Caco-2 (cell line): Measurements from ENCODE around the gene EPB41. TPM values are rescaled to one million over a fixed set of nuclear protein-coding genes. Genes with fewer than 3 reads are reported as not detected.

Experiments used
- BruUV-seq: library from RNA; stranded (reverse); fragments of 400-500 nt; replicated peaks from 2 replicates; lab custom pipeline; 2021; lab: Mats Ljungman, UMichigan
- CTCF ChIA-PET: fragments of 300-600 bp; sonication (Branson Sonifier 250); formaldehyde crosslinking; loops from one replicate; lab custom pipeline; 2022; ENCODE audit warnings: antibody characterized with exemption; lab: Charles Lee
- POLR2A ChIA-PET: fragments of 300-600 bp; sonication (Branson Sonifier 250); formaldehyde crosslinking; loops from one replicate; lab custom pipeline; 2022; ENCODE audit warnings: antibody characterized with exemption; lab: Charles Lee
- DNase-seq, 2 experiments: peaks; one replicate each; pipeline versions ENCODE4 v3.0.0 to v3.0.0-alpha.2; 2020 to 2022
- H3K27me3 ChIP-seq: replicated peaks from 2 replicates; pipeline ENCODE4 v1.6.0; 2011; ENCODE audit warnings: low read length; ENCODE audit not compliant: control insufficient read depth, insufficient read depth
- H3K36me3 ChIP-seq: 2 replicates; pipeline ENCODE4 v1.5.1; 2011; ENCODE audit warnings: low read length; ENCODE audit not compliant: control insufficient read depth, insufficient read depth
- H3K4me1 ChIP-seq: fragments of 250-450 bp; sonication (Bioruptor Pico); 2 replicates; pipeline ENCODE4 v1.5.1; 2020; ENCODE audit warnings: mild to moderate bottlenecking
- H3K4me3 ChIP-seq: 2 replicates; pipeline ENCODE4 v1.5.1; 2011; ENCODE audit warnings: low read depth, mild to moderate bottlenecking, control low read depth, low read length
- H3K9me3 ChIP-seq: fragments of 250-450 bp; sonication (Bioruptor Pico); 2 replicates; pipeline ENCODE4 v1.5.1; 2020; ENCODE audit warnings: mild to moderate bottlenecking, moderate library complexity
- H3K27ac Mint-ChIP-seq: one replicate; pipeline ENCODE4 v1.8.0; 2022; ENCODE audit warnings: mixed read lengths; ENCODE audit not compliant: unreplicated experiment
- H3K27me3 Mint-ChIP-seq: one replicate; pipeline ENCODE4 v1.8.0; 2022; ENCODE audit warnings: mixed read lengths; ENCODE audit not compliant: insufficient read depth, unreplicated experiment
- H3K36me3 Mint-ChIP-seq: one replicate; pipeline ENCODE4 v1.8.0; 2022; ENCODE audit warnings: mild to moderate bottlenecking, mixed read lengths; ENCODE audit not compliant: insufficient read depth, unreplicated experiment
- H3K4me1 Mint-ChIP-seq: one replicate; pipeline ENCODE4 v1.8.0; 2022; ENCODE audit warnings: low read depth, mixed read lengths; ENCODE audit not compliant: unreplicated experiment
- H3K4me3 Mint-ChIP-seq: one replicate; pipeline ENCODE4 v1.8.0; 2022; ENCODE audit warnings: mild to moderate bottlenecking, moderate library complexity, mixed read lengths; ENCODE audit not compliant: unreplicated experiment
- H3K9me3 Mint-ChIP-seq: one replicate; pipeline ENCODE4 v1.8.0; 2022; ENCODE audit warnings: mixed read lengths; ENCODE audit not compliant: unreplicated experiment
- CTCF ChIP-seq, 2 experiments: fragments of 200-600 bp in 1 of 2; IDR thresholded peaks; 1 replicate in 1 of 2; 2 replicates in 1 of 2; pipeline versions ENCODE4 v1.5.1 to v1.8.0; 2011 to 2022; ENCODE audit warnings: antibody characterized with exemption in 1 of 2, control low read depth in 1 of 2, inconsistent platforms in 1 of 2, low read depth in 1 of 2, low read length in 1 of 2, mild to moderate bottlenecking in 1 of 2, moderate library complexity in 1 of 2; ENCODE audit not compliant: insufficient read depth in 1 of 2, severe bottlenecking in 1 of 2, unreplicated experiment in 1 of 2
- intact Hi-C: fragments of 100-400 bp; cut with micrococcal nuclease; formaldehyde crosslinking; loops from one replicate; pipeline ENCODE4 v1.10.0; 2022; ENCODE audit not compliant: unreplicated experiment
- total RNA-seq: library from RNA; stranded (reverse); gene quantifications from 2 replicates; pipeline ENCODE4 v1.2.3, GENCODE V29; 2022

EPB41 gene
- total RNA-seq, 1 experiment from 2014 or later, result 29.5 TPM

- H3K9me3 Mint-ChIP-seq, result no peaks in the 10 kb centered on the region
- no peaks in the 10 kb centered on the region for H3K27me3 Mint-ChIP-seq
- no peak for DNase-seq
- intact Hi-C loops, result no loop called here
- Histone ChIP-seq H3K4me3 (no peak overlapping the region), H3K27me3 (no peaks in the 10 kb centered on the region), H3K36me3 (no peaks in the 10 kb centered on the region), H3K4me1 (no peaks in the 10 kb centered on the region), H3K9me3 (no peaks in the 10 kb centered on the region)
- no peak for TF ChIP-seq CTCF (IDR thresholded peaks at IDR 0.05; ENCODE audit: insufficient read depth in 1 of 2, low read depth in 1 of 2, low read length in 1 of 2, severe bottlenecking in 1 of 2, unreplicated experiment in 1 of 2)
- no peaks in the 10 kb centered on the region for H3K36me3 Mint-ChIP-seq
- ChIA-PET POLR2A (no interaction called here), CTCF (no interaction called here)
- BruUV-seq, result no TSS peak
- no peak overlapping the region for H3K4me3 Mint-ChIP-seq
- no peak overlapping the region for H3K27ac Mint-ChIP-seq
- peaks cover 5% of the 10 kb centered on the region for H3K4me1 Mint-ChIP-seq
Measured at GRCh38 chr1:28933918-28934317, 19.5 kb downstream of the EPB41 start.

GRCh38 chr1:28934676-28935075, 20.3 kb downstream of the EPB41 start:
- CTCF ChIA-PET, result no interaction called here
- DNase-seq, result no peak
- Histone ChIP-seq H3K9me3 (no peaks in the 10 kb centered on the region), H3K27me3 (no peaks in the 10 kb centered on the region), H3K4me3 (no peak overlapping the region), H3K4me1 (no peaks in the 10 kb centered on the region), H3K36me3 (no peaks in the 10 kb centered on the region)
- intact Hi-C loops, result no loop called here
- H3K4me3 Mint-ChIP-seq, result no peak overlapping the region
- no TSS peak for BruUV-seq
- no peaks in the 10 kb centered on the region for H3K27me3 Mint-ChIP-seq
- peaks cover 5% of the 10 kb centered on the region for H3K4me1 Mint-ChIP-seq
- no peaks in the 10 kb centered on the region for H3K36me3 Mint-ChIP-seq
- TF ChIP-seq CTCF (IDR thresholded peaks at IDR 0.05; ENCODE audit: insufficient read depth in 1 of 2, low read depth in 1 of 2, low read length in 1 of 2, severe bottlenecking in 1 of 2, unreplicated experiment in 1 of 2), result no peak
- POLR2A ChIA-PET, result no interaction called here
- H3K27ac Mint-ChIP-seq, result no peak overlapping the region
- H3K9me3 Mint-ChIP-seq, result no peaks in the 10 kb centered on the region

- H3K9me3 Mint-ChIP-seq, result no peaks in the 10 kb centered on the region
- ChIA-PET POLR2A (no interaction called here), CTCF (no interaction called here)
- H3K4me3 Mint-ChIP-seq, result no peak overlapping the region
- intact Hi-C loops, result no loop called here
- no peaks in the 10 kb centered on the region for H3K9me3 ChIP-seq
- no TSS peak for BruUV-seq
- H3K27me3 Mint-ChIP-seq, result no peaks in the 10 kb centered on the region
- H3K4me3 ChIP-seq, result no peak overlapping the region
- no peak for TF ChIP-seq CTCF (IDR thresholded peaks at IDR 0.05; ENCODE audit: insufficient read depth in 1 of 2, low read depth in 1 of 2, low read length in 1 of 2, severe bottlenecking in 1 of 2, unreplicated experiment in 1 of 2)
- H3K27ac Mint-ChIP-seq, result no peak overlapping the region
- H3K4me1 ChIP-seq, result no peaks in the 10 kb centered on the region
- H3K36me3 ChIP-seq, result no peaks in the 10 kb centered on the region
- no peaks in the 10 kb centered on the region for H3K36me3 Mint-ChIP-seq
- H3K27me3 ChIP-seq, result no peaks in the 10 kb centered on the region
- peaks cover 5% of the 10 kb centered on the region for H3K4me1 Mint-ChIP-seq
- DNase-seq, result no peak
Measured at GRCh38 chr1:28935293-28935692, 20.9 kb downstream of the EPB41 start.
